H9 (cell line): ENCODE data around the gene BLACAT1. TPM values are rescaled to one million over a fixed set of nuclear protein-coding genes. Genes with fewer than 3 reads are reported as not detected.

Experiments
- DNase-seq: peaks from one replicate; pipeline ENCODE4 v3.0.0-alpha.2; 2017
- H2AFZ ChIP-seq: one replicate; pipeline ENCODE4 v1.6.1; 2013; ENCODE audit warnings: mild to moderate bottlenecking, low read length, control low read depth, moderate library complexity
- H2AK5ac ChIP-seq: 2 replicates; pipeline ENCODE4 v1.6.1; 2013; ENCODE audit warnings: low read length, control low read depth, mixed read lengths; ENCODE audit not compliant: insufficient read length
- H2BK120ac ChIP-seq: one replicate; pipeline ENCODE4 v1.6.1; 2013; ENCODE audit warnings: low read depth, mild to moderate bottlenecking, low read length, control low read depth, inconsistent platforms; ENCODE audit not compliant: poor library complexity, severe bottlenecking
- H2BK12ac ChIP-seq: 2 replicates; pipeline ENCODE4 v1.6.1; 2013; ENCODE audit warnings: low read length, control low read depth, mixed read lengths, low read depth; ENCODE audit not compliant: insufficient read length
- H2BK15ac ChIP-seq: 2 replicates; pipeline ENCODE4 v1.6.1; 2013; ENCODE audit warnings: low read depth, low read length, control low read depth
- H2BK20ac ChIP-seq: one replicate; pipeline ENCODE4 v1.6.1; 2013; ENCODE audit warnings: low read depth, mild to moderate bottlenecking, low read length, control low read depth, inconsistent platforms; ENCODE audit not compliant: poor library complexity, severe bottlenecking
- H2BK5ac ChIP-seq: 2 replicates; pipeline ENCODE4 v1.6.1; 2013; ENCODE audit warnings: low read length, control low read depth, mixed read lengths; ENCODE audit not compliant: insufficient read length
- H3K14ac ChIP-seq: 2 replicates; pipeline ENCODE4 v1.6.1; 2013; ENCODE audit warnings: low read length, control low read depth; ENCODE audit not compliant: insufficient read depth
- H3K18ac ChIP-seq: 2 replicates; pipeline ENCODE4 v1.6.1; 2013; ENCODE audit warnings: low read depth, mild to moderate bottlenecking, mixed read lengths, low read length, control low read depth; ENCODE audit not compliant: insufficient read length
- H3K23ac ChIP-seq: 2 replicates; pipeline ENCODE4 v1.6.1; 2013; ENCODE audit warnings: low read length, control low read depth, mixed read lengths, low read depth; ENCODE audit not compliant: insufficient read length
- H3K23me2 ChIP-seq: 2 replicates; pipeline ENCODE4 v1.6.1; 2013; ENCODE audit warnings: low read depth, mild to moderate bottlenecking, mixed read lengths, low read length, control low read depth; ENCODE audit not compliant: insufficient read length, poor library complexity, severe bottlenecking
- H3K27ac ChIP-seq: 2 replicates; pipeline ENCODE4 v1.5.1; 2013; ENCODE audit warnings: low read length, control low read depth, mixed read lengths, low read depth; ENCODE audit not compliant: insufficient read length
- H3K27me3 ChIP-seq: 2 replicates; pipeline ENCODE4 v1.6.1; 2013; ENCODE audit warnings: low read length, control low read depth, inconsistent platforms; ENCODE audit not compliant: insufficient read depth
- H3K4ac ChIP-seq: 2 replicates; pipeline ENCODE4 v1.6.1; 2013; ENCODE audit warnings: low read depth, mild to moderate bottlenecking, control low read depth, inconsistent platforms, low read length, moderate library complexity
- H3K4me1 ChIP-seq: 2 replicates; pipeline ENCODE4 v1.6.1; 2013; ENCODE audit warnings: low read length, control low read depth, inconsistent platforms; ENCODE audit not compliant: insufficient read depth
- H3K4me2 ChIP-seq: 2 replicates; pipeline ENCODE4 v1.6.1; 2013; ENCODE audit warnings: low read length, control low read depth, mixed read lengths; ENCODE audit not compliant: insufficient read length, insufficient read depth
- H3K56ac ChIP-seq: 2 replicates; pipeline ENCODE4 v1.6.1; 2013; ENCODE audit warnings: low read depth, mild to moderate bottlenecking, mixed read lengths, low read length, control low read depth; ENCODE audit not compliant: insufficient read length
- H3K79me1 ChIP-seq: 2 replicates; pipeline ENCODE4 v1.6.1; 2013; ENCODE audit warnings: low read depth, mild to moderate bottlenecking, moderate library complexity, low read length, control low read depth, inconsistent platforms; ENCODE audit not compliant: insufficient read depth, poor library complexity, severe bottlenecking
- H3K79me2 ChIP-seq: 2 replicates; pipeline ENCODE4 v1.6.1; 2013; ENCODE audit warnings: low read length, control low read depth, inconsistent platforms; ENCODE audit not compliant: insufficient read depth
- H3K9ac ChIP-seq: 2 replicates; pipeline ENCODE4 v1.6.1; 2013; ENCODE audit warnings: low read length, control low read depth, mixed read lengths; ENCODE audit not compliant: insufficient read length; ENCODE audit errors: extremely low read depth
- H3K9me3 ChIP-seq: one replicate; pipeline ENCODE4 v1.6.1; 2013; ENCODE audit warnings: low read depth, low read length, inconsistent platforms; ENCODE audit not compliant: control insufficient read depth
- H3T11ph ChIP-seq: one replicate; pipeline ENCODE4 v1.6.1; 2013; ENCODE audit warnings: mild to moderate bottlenecking, low read length, control low read depth, inconsistent platforms
- H4K20me1 ChIP-seq: one replicate; pipeline ENCODE4 v1.6.1; 2013; ENCODE audit not compliant: control insufficient read depth, insufficient read length, insufficient read depth
- H4K5ac ChIP-seq: 2 replicates; pipeline ENCODE4 v1.6.1; 2013; ENCODE audit warnings: low read depth, mild to moderate bottlenecking, mixed read lengths, low read length, control low read depth; ENCODE audit not compliant: insufficient read length
- H4K8ac ChIP-seq: replicated peaks from 2 replicates; pipeline ENCODE4 v1.6.1; 2013; ENCODE audit warnings: low read length, control low read depth, mixed read lengths, low read depth; ENCODE audit not compliant: insufficient read length
- H4K91ac ChIP-seq: 2 replicates; pipeline ENCODE4 v1.6.1; 2013; ENCODE audit warnings: low read depth, mild to moderate bottlenecking, moderate library complexity, mixed read lengths, low read length, control low read depth; ENCODE audit not compliant: insufficient read length
- H3K27ac Mint-ChIP-seq, 3 experiments: 2 replicates in 2 of 3; 3 replicates in 1 of 3; pipeline ENCODE4 v1.8.0; 2020 to 2021; ENCODE audit warnings: mixed read lengths in 3 of 3, mild to moderate bottlenecking in 1 of 3, moderate library complexity in 1 of 3
- H3K27me3 Mint-ChIP-seq: 2 replicates; pipeline ENCODE4 v1.8.0; 2021; ENCODE audit warnings: low read depth, mild to moderate bottlenecking, moderate library complexity, mixed read lengths
- H3K36me3 Mint-ChIP-seq, 3 experiments: 2 replicates in 2 of 3; 3 replicates in 1 of 3; pipeline ENCODE4 v1.8.0; 2020 to 2021; ENCODE audit warnings: low read depth in 3 of 3, mixed read lengths in 3 of 3; ENCODE audit not compliant: insufficient read depth in 1 of 3
- H3K4me1 Mint-ChIP-seq, 2 experiments: 2 replicates each; pipeline ENCODE4 v1.8.0; 2020; ENCODE audit warnings: mixed read lengths in 2 of 2
- H3K4me3 Mint-ChIP-seq, 2 experiments: 2 replicates in 1 of 2; 3 replicates in 1 of 2; pipeline ENCODE4 v1.8.0; 2020 to 2021; ENCODE audit warnings: mild to moderate bottlenecking in 2 of 2, mixed read lengths in 2 of 2, moderate library complexity in 1 of 2
- H3K9me3 Mint-ChIP-seq, 2 experiments: 2 replicates in 1 of 2; 3 replicates in 1 of 2; pipeline ENCODE4 v1.8.0; 2020; ENCODE audit warnings: mild to moderate bottlenecking in 2 of 2, mixed read lengths in 2 of 2, moderate library complexity in 1 of 2
- WGBS: extraction: QIAGEN DNeasy Blood & Tissue Kit; methylation state at CpG from one replicate; pipeline ENCODE4 v1.1.7; 2013; ENCODE audit warnings: missing lambda C conversion rate, low lambda C conversion rate, mixed read lengths; ENCODE audit not compliant: insufficient read length; ENCODE audit errors: extremely low coverage; 5-methylcytosine and 5-hydroxymethylcytosine counted together
- long read RNA-seq: library from polyadenylated mRNA; unstranded; transcript quantifications from one replicate; pipeline ENCODE4 v2.0.0, GENCODE V29; 2020
- total RNA-seq: library from RNA; stranded (reverse); gene quantifications from 2 replicates; pipeline ENCODE4 v1.2.1, GENCODE V29; 2021
- TF ChIP-seq, protein P1 (sequence below): fragments of 200-600 bp; sonication (generic); conservative IDR thresholded peaks from 3 replicates; pipeline ENCODE4 v1.8.0; 2021; ENCODE audit warnings: antibody characterized with exemption, mild to moderate bottlenecking

BLACAT1 gene
- total RNA-seq, result 3.8 and 4.0 TPM in 2 replicates
- long read RNA-seq, partial matches to known transcripts, result 0 of 1 reads
- long read RNA-seq, other reads (novel, unspliced or antisense), result 0 of 1 reads

DNA sequence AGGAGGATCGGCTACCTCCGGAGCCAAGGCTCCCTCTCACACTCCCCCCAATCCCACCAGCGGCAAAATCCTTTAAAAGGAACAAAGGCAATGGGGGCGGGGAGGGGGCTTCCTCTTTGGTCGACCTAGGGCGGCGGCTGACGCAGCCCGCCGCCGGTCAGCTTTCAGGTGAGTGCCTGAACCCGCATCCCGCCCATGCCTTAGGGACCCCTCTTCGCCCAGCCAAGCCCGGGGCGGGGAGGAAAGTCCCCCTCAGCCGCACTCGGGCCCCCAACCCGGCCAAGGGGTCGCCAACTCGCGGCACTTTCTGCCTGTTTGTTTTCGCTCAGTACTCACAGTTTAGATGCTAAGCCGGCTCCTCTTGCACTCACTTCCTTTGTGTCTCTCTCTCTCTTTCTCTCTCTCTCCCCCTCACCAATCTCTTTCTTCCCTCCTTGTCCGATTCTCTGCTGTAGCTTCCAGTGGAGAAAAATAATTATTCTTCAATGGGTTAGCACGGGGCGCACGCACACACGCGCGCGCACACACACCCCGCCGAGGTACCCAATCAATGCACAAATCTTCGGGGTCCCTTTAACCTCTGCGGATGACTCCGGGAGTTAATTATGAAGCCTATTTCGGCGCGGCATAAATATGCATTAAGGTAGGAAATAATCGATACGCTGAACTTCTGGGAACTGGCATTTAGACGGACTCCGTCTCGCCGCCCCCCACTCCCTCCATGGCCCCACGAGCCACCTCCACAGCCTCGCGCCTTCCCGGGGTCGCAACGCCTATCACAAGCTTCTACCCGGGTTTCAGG, at the start of gene BLACAT1:
TSS of gene BLACAT1 (minus strand) at position 465 of the 802 bp plus-strand sequence.
- H3K4me3 Mint-ChIP-seq, result peak within 1 kb of the TSS; percentile 95 to 99

More for the DNA sequence above, at the start of gene BLACAT1:
- H3K9me3 ChIP-seq, result no peaks in the 10 kb centered on the region
- H3K79me2 ChIP-seq, result no peaks in the 10 kb centered on the region
- H2AK5ac ChIP-seq, result no peak within 1 kb of the TSS
- H3K4me2 ChIP-seq, result peak within 1 kb of the TSS; percentile 63
- no peak within 1 kb of the TSS for H4K5ac ChIP-seq
- no peak within 1 kb of the TSS; the same call in 1 of the 2 replicates for H3K4ac ChIP-seq
- peaks cover 14% of the 10 kb centered on the region for H3K4me1 ChIP-seq
- H3K79me1 ChIP-seq, result peaks cover 3% of the 10 kb centered on the region
- H2BK5ac ChIP-seq, result no peak within 1 kb of the TSS
- no peak within 1 kb of the TSS for H3K27ac ChIP-seq
- H4K91ac ChIP-seq, result no peak within 1 kb of the TSS
- Mint-ChIP-seq H3K9me3 (no peaks in the 10 kb centered on the region), H3K4me1 (peaks cover 58 to 64% of the 10 kb centered on the region in 2 experiments), H3K27ac (peak within 1 kb of the TSS; percentile 92 to 97 (median 95)), H3K27me3 (peaks cover 36% of the 10 kb centered on the region), H3K36me3 (peaks cover 10 to 23% (median 11%) of the 10 kb centered on the region in 3 experiments)
- H3K56ac ChIP-seq, result no peak within 1 kb of the TSS
- no peaks in the 10 kb centered on the region; the same call in 1 of the 2 replicates for H3K27me3 ChIP-seq
- H2BK15ac ChIP-seq, result no peak within 1 kb of the TSS
- no peak within 1 kb of the TSS for H2BK120ac ChIP-seq
- H3K14ac ChIP-seq, result peak within 1 kb of the TSS; percentile 84
- H3K18ac ChIP-seq, result peak within 1 kb of the TSS; percentile 74
- DNase-seq, result no peak
- H2BK20ac ChIP-seq, result no peak within 1 kb of the TSS
- no peak within 1 kb of the TSS for H3K23ac ChIP-seq
- no peak within 1 kb of the TSS for H4K8ac ChIP-seq
- H3K9ac ChIP-seq, result peak within 1 kb of the TSS; percentile 72
- no peak within 1 kb of the TSS for H2BK12ac ChIP-seq
- peaks cover 21% of the 10 kb centered on the region for H3K23me2 ChIP-seq
- no peak within 1 kb of the TSS for H2AFZ ChIP-seq
- WGBS, result no CpG with 5 or more reads among the region's 53 CpGs
- H4K20me1 ChIP-seq, result no peaks in the 10 kb centered on the region
- no peak within 1 kb of the TSS for H3T11ph ChIP-seq
- TF ChIP-seq, protein P1, sequence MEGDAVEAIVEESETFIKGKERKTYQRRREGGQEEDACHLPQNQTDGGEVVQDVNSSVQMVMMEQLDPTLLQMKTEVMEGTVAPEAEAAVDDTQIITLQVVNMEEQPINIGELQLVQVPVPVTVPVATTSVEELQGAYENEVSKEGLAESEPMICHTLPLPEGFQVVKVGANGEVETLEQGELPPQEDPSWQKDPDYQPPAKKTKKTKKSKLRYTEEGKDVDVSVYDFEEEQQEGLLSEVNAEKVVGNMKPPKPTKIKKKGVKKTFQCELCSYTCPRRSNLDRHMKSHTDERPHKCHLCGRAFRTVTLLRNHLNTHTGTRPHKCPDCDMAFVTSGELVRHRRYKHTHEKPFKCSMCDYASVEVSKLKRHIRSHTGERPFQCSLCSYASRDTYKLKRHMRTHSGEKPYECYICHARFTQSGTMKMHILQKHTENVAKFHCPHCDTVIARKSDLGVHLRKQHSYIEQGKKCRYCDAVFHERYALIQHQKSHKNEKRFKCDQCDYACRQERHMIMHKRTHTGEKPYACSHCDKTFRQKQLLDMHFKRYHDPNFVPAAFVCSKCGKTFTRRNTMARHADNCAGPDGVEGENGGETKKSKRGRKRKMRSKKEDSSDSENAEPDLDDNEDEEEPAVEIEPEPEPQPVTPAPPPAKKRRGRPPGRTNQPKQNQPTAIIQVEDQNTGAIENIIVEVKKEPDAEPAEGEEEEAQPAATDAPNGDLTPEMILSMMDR, result no peak
